H1 (cell line): Measurements from ENCODE around the gene PCSK4. TPM values are rescaled to one million over a fixed set of nuclear protein-coding genes. Genes with fewer than 3 reads are reported as not detected.

Source experiments
- BACH1 ChIP-seq: IDR thresholded peaks from 2 replicates; pipeline ENCODE4 v1.6.1; 2012; ENCODE audit warnings: low read length, improper control_type of control experiment
- JUN ChIP-seq: IDR thresholded peaks from 2 replicates; pipeline ENCODE4 v1.6.1; 2011; ENCODE audit warnings: low read depth, mild to moderate bottlenecking, improper control_type of control experiment, low read length
- polyA plus RNA-seq, 7 experiments: library from polyadenylated mRNA; depleted of rRNA in 3 of 7; stranded (reverse) in 5 of 7; unstranded in 2 of 7; fragments of >200 nt in 5 of 7; fragments of 200-250 nt in 2 of 7; gene quantifications; 1 replicate in 5 of 7; 2 replicates in 1 of 7; 4 replicates in 1 of 7; pipeline versions ENCODE4 v1.2.1 to v1.2.3, GENCODE V29; 2011 to 2013; ENCODE audit warnings: missing spikeins in 2 of 7, mixed read lengths in 2 of 7
- total RNA-seq: library from RNA; stranded (reverse); fragmentation: NEBNext Ultra II Directional; extraction: Animal tissue kit (Norgen Biotek cat#: 25700); gene quantifications from 2 replicates; pipeline ENCODE4 v1.2.1, GENCODE V29; 2021

PCSK4 gene
- total and polyA plus RNA-seq, 2 of the 8 experiments (the other 6 are each of a cell fraction or from before 2014, with no cell fraction given), result 9.8 to 10.7 TPM

- TF ChIP-seq JUN (no peak), BACH1 (no peak)
Observed at GRCh38 chr19:1447944-1448343, 42.2 kb downstream of the PCSK4 start (continued).
